PC-9 (cell line): ENCODE data around the gene DHX8.

Experiments used
- EZH2 ChIP-seq: fragments of 200-600 bp; sonication (generic); IDR thresholded peaks from 2 replicates; pipeline ENCODE4 v1.8.0; 2017; ENCODE audit warnings: antibody characterized with exemption, low read depth
- TF ChIP-seq, protein P1 (sequence below): fragments of 200-600 bp; sonication (generic); conservative IDR thresholded peaks from 2 replicates; pipeline ENCODE4 v1.6.1; 2017; ENCODE audit warnings: mixed run types, antibody characterized with exemption, mild to moderate bottlenecking, moderate library complexity

GRCh38 chr17:43467981-43468581 lies 15.7 kb upstream of the DHX8 start:
- TF ChIP-seq, protein P1, sequence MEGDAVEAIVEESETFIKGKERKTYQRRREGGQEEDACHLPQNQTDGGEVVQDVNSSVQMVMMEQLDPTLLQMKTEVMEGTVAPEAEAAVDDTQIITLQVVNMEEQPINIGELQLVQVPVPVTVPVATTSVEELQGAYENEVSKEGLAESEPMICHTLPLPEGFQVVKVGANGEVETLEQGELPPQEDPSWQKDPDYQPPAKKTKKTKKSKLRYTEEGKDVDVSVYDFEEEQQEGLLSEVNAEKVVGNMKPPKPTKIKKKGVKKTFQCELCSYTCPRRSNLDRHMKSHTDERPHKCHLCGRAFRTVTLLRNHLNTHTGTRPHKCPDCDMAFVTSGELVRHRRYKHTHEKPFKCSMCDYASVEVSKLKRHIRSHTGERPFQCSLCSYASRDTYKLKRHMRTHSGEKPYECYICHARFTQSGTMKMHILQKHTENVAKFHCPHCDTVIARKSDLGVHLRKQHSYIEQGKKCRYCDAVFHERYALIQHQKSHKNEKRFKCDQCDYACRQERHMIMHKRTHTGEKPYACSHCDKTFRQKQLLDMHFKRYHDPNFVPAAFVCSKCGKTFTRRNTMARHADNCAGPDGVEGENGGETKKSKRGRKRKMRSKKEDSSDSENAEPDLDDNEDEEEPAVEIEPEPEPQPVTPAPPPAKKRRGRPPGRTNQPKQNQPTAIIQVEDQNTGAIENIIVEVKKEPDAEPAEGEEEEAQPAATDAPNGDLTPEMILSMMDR: no peak
- TF ChIP-seq EZH2: no peak
